Measurements from ENCODE around the gene FEM1B.

Gene FEM1B

DNA sequence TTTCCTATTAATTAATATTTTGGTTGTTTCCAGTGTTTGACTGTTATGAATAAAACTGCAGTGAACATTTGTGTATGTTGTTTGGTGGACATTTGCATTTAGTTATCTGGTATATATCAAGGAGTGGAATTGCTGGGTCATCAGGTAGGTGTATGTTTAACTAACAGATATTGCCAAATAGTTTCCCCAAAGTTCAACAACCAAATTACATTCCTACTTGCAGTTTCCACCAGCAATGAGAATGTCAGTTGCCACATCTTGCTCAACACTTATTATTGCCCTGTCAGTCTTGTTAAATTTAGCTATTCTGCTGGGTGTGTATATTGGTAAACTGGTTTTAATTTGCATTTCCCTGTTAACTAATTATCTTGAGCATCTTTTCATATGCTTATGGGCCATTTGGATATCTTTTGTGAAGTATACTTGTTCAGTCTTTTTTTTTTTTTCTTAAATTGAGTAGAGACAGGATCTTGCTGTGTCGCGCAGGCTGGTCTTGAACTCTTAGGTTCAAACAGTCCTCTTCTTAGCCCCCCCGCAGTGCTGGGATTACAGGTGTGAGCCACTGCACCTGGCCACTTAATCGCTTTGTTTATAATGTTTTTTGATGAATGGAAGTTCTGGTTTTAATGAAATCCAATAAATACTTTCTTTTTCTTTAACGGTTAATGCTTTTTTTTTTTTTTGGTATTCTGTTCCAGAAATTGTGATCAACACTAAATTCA lies 7.9 kb downstream of the FEM1B start:
- no peak for DNase-seq (ENCODE audit: low spot score)

DNA sequence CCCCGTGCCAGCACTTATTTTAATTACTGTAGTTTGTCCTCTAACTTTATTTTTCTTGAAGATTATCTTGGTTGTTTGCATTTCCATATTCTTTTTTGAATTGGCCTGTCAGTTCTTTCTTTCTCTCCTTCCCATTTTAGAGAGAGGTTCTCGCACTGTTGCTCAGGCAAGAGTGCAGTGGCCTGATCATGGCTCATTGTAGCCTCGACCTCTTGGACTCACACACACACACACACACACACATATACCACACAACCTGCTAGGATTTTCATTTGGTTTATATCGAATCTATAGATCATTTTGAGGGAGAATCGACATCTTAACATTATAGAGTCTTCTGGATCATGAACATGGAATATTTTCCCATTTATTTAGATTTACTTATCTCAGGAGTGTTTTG lies 8.7 kb downstream of the FEM1B start:
- no peak for DNase-seq (ENCODE audit: low spot score)

DNA sequence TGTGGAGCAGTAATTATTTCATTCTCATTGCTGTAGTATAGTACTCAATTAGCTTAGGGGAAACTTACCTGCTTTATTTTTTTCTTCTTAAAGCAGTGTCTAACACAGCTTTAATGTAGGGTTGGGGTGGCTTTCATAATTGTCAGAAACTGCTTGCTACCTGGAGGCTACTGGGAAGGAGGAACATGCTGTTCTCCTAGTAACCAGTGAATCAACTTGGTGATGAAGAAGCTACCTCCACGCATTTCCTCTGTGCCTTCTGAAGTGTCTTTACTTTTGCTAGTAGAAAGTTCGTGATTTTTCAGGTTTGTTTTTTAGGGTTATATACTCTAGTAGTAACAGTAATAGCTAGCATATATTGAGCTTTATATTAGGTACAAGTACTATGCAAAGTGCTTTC lies 11.5 kb downstream of the FEM1B start:
- DNase-seq (ENCODE audit: low spot score): no peak

DNA sequence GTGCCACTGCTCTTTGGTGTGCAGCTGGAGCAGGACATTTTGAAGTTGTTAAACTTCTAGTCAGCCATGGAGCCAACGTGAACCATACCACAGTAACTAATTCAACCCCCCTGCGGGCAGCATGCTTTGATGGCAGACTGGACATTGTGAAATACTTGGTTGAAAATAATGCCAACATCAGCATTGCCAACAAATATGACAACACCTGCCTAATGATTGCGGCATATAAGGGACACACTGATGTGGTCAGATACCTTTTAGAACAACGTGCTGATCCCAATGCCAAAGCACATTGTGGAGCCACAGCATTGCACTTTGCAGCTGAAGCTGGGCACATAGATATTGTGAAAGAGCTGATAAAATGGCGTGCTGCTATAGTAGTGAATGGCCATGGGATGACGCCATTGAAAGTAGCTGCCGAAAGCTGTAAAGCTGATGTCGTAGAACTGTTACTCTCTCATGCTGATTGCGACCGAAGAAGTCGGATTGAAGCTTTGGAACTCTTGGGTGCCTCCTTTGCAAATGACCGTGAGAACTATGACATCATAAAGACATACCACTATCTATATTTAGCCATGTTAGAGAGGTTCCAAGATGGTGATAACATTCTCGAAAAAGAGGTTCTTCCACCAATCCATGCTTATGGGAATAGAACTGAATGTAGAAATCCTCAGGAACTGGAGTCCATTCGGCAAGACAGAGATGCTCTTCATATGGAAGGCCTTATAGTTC lies 12.2 kb downstream of the FEM1B start:
- DNase-seq (ENCODE audit: low spot score): no peak

DNA sequence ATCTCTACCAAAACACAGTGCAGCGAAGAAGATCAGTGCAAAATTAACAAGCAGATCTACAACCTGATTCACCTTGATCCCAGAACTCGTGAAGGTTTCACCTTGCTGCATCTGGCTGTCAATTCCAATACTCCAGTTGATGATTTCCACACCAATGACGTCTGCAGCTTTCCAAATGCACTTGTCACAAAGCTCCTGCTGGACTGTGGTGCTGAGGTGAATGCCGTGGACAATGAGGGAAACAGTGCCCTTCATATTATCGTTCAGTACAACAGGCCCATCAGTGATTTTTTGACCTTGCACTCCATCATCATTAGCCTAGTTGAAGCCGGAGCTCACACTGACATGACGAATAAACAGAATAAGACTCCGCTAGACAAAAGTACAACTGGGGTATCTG lies 13.2 kb downstream of the FEM1B start:
- DNase-seq (ENCODE audit: low spot score): no peak

DNA sequence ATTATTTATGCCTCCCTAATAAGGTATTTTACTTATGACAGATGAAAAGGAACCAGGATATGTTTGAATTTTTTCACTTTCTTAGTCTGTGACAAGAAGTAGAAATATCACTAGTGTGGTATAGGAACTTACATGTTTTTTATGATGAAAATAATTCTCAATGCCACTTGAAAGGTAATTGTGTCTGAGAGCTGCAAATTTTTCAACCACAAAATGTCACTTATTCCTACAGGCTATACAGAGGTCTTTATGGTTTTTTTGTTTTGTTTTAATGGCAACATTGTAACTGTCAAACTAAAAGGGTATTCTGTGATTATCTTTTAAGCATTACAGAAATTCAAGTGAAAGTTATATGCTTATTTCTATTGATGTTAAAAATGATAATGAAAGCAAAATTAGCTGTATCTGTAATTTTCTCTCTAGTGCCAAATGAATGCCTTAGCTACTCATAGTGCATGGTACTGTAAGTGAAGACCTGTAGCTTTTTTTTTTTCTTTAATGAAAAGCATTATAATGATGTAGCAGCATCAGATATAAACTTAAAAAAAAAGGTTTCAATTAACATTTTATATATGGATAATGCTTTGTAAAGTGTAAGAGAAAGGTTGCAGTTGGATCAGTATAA lies 14.7 kb downstream of the FEM1B start:
- no peak for DNase-seq (ENCODE audit: low spot score)

DNA sequence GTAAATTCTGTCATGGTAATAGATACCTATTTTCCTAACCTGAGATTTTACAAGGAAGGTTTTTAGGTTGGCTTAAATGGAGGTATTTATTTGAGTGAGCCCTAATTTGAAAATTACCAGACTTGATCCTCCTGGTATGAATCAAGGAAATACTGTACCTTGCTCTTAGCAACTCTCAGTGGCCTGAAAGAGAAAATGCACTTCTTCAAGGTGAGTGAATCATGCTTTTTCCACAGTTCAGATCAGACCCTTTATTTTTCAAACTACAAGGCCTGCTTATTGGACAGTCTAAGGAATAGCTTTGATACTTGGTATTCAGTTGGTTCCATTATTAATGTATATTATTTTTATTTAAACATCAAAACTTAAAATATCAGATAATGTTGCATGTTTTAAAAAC lies 15.4 kb downstream of the FEM1B start:
- DNase-seq (ENCODE audit: low spot score): no peak

DNA sequence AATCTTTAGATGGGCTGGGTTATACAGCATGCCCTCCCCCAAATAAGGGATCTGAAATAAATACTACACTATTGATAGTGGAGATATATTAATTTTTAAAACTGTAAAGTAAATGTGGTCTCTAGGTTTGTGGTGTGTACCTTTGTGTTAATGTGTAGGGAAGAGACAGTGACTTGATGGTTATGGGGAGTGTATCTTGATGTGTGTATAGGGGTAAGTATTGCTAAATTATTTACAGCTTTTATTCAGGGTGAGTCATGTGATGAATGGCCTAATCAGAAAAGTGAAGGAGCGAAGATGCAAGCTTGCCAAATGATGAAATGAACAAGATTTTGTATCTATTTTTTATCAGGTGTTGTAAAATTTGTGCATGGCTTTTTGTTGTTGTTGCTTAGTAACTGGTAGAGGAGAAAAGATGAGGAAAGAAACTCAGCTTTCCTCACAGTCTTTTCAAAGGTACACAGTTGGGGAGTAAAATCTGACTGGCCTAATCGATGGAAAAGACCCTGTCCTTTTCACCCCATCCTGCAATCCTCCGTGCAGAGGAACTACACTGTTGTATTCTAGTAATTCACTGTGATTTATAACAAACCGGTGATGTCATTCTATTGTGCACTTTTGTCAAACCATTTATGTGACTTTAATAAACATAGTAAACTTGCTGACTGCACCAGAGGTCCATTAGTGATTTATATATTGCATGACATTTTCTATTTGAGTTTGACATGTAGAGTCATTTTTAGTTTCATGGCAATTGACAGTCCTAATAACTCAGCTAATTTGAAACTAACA lies 17.7 kb downstream of the FEM1B start:
- DNase-seq (ENCODE audit: low spot score): no peak

DNA sequence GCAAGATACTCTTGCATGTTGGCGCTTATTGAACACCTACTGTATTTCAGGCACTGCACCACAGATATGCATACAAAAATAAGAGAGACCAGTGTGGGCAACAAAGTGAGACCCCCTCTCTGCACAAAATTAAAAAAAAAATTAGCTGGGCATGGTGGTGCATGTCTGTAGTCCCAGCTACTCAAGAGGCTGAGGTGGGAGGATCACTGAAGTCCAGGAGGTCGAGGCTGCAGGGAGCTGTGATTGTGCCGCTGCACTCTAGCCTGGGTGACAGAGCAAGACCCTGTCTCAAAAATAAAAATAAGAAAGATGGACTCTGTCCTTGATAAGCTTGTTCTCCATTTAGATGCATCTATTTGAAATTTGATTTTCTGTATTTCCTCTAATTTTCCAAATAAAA lies 20.8 kb downstream of the FEM1B start:
- DNase-seq (ENCODE audit: low spot score): no peak

DNA sequence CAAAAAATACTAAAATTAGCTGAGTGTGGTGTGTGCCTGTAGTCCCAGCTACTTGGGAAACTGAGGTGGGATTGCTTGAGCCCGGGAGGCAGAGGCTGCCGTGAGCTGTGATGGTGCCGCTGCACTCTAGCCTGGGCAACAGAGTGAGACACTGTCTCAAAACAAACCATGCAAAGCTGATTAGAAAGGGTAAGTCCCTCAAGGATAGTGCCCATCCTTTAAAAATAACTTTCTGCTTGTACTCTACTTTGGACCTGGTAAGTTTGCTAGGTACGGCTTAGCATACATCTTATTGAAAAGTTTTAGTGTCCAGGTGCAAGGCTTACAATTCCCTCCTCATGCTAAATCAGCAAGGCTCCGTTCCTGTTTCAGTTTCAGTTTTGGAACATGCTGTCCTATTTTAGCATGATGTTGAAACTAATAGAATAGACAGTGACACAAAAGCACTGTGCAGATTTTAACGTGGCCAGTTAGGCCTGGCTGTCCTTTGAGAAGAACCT lies 21.4 kb downstream of the FEM1B start:
- DNase-seq (ENCODE audit: low spot score): peak; percentile 7

DNA sequence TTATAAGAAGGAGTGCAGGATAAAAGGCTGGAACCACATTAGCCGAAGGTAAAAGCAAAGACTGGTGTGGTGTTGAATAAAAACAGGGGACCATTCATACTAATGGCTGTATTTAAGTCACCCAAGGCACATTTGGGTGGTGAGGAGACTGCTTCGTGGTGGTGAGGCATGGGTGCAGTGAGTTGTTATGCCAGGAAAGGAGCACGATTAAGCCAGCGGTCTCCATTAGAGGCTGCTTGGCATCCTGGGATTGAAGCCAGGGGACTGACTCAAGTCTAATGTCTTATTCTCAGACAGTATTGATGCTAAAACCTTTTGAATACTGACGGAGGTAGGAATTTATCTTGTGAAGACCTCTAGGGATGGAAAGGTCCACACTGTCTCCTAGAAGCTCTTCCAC lies 21.9 kb downstream of the FEM1B start:
- no peak for DNase-seq (ENCODE audit: low spot score)

DNA sequence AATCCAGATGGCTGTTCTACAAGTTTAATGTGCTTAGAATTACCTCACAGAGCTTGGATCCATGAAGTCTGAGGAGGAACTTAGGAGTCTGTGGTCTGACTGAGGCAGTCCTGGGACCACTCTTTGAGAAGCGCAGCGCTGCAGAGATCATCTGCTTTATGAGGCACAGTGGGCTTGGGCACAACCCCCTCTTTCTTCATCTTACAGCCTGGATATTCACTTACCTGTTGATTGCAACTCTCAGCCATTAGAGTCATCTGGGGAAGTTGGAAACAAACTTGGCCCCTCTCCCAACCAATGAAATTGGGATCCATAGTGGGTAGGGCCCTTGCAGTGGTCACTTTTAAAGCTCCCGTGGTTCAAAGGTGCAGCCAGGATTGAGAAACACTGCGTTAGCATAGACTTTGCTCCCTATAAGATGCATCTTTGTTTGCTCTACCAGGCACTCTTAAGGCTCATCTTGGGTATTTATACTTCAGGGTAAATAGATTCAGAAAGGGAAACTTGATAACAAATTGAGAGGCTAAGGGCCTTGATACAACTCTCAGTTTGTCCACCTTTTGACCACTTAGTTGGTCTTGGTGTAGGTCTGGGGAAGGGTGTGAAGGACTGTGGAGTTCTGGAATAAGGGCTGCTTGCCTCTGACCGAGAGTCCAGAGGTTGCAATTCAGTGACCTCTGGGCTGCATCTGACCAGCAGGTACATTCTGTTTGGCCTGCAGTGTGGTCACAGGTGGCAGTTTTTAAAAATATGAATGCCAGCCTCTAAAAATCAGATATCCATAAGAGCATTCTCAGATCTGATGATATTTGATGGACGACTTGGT lies 22.8 kb downstream of the FEM1B start:
- peak; percentile 55 for DNase-seq (ENCODE audit: low spot score)

DNA sequence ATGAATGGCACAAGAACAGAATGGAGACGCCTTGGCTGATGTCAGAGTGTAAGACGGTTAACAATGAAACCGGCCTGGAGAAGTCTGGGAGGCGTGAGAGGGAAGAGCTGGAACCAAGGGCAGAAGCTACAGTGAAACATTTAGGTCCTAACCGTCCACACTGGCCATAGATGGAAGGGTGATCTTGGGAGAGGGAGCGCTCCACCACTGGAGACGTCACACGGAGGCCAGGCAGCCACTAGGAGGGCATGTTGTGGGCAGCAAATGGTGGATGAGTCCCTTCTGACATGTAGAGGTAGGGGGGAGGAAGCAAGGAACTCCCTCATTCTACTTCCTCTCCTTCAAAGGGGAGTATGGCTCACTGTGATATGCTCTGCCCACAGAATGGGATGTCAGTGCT lies 23.8 kb downstream of the FEM1B start:
- no peak for DNase-seq (ENCODE audit: low spot score)

DNA sequence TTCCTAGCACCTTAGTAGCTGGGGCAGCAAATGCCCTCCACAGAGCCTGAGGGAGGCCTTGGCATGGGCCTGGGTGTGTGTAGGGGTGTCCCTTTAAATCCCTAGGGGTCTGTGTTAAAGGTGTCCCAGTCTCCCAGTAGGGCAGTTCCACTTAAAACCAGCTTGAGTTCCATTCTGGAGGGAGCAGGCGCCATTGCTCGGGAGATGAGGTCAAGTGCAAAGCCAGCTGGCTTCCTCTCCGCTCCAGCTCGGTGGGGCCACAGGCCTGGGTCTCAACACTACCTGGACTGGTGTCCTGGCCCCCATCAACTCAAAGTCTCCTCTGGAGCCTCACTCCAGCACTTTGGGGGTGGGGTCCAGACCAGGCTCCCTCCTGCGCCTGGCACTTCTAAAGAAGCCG lies 25.2 kb downstream of the FEM1B start:
- no peak for DNase-seq (ENCODE audit: low spot score)

DNA sequence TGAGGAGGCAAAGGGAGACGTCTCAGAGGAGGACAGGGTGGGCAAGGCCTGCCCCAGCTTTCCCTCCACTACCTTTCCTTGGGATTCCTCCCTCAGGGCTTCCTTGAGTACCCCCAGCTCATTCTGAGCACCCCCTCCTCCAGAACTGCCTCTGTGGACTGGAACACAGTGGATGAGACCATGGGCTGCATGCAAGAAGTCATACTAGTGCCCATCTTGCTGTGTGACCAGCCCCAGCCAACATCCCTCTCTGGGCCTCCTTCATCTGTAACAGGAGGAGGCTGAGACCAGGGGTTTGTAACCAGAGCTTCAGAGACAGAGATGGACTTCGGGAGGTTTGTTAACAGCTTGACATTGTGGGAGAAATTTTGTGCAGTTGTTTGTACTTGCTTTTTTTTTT lies 25.6 kb downstream of the FEM1B start:
- DNase-seq (ENCODE audit: low spot score): no peak

DNA sequence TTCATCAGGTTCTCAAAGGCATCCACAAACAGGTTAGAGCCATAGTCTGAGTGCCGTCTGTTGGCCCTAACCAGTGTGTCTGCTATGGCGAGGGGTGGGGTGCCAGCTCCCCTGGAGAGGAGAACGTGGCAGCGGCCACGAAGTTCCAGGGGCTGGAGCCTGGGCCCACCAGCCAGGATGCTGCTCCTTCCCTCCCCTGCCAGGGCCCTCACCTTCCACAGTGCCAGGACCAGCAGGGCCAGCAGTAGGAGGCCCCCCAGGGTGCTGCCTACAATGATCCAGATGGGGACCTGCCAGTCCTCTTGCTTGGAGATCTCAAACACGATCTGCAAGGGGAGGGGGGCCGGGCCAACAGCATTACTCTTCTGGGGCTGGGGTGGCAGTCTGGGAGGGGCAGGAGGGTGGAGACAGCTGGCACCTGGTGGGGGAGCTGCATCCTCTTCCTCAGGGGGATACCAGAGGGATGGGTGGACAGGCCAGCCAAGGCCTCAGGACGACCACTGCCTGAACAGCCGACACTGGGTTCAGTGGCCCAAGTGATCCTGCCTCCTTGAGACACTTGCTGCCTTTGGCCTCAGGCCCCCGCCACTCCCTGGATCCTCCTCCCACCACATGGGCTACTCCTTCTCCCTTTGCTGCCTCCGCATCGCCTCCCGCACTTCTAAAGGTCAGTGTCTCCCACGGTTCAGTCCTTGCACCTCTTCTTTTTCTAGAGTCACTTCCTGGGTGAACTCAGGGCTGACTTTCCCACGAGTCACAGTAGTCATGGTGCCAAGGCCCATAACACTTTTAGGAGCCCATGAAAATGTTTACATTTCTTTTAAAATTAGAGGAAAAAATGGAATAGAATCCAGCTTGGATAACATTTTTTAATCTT lies 26.3 kb downstream of the FEM1B start:
- peak; percentile 1 for DNase-seq (ENCODE audit: low spot score)

DNA sequence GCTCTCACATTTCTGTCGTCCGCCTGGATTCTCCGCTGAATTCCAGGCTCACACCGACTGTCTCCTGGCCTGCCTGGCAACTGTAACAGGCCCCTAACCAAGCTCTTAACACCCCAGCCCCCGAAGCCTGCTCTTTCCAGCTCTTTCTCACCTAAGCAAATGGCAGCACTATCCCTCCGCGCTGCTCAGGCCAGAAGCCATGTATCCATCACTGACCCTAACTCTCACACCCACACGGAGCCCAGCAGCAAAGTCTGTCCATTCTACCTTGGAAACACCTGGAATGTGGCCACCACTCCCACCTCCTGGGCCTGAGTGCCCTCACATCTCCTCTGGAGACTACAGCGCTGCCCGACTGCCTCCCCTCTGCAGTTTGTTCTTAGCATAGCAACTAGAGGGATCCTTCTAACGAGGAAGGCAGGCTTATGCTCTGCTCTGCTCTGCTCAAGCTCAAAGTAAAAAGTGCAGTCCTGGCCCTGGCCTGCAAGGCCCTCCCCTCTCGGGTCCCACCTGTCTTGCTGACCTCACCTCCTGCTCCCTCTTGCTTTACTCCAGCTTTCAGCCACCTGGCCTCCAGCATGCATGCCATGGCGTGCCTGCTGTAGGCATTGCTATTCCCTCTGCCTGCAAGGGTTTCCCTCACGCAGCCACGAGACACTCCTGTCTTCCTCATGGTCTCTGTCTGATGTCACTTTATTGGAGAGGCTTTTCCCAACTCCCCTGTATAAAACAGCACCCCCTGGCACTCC lies 27.2 kb downstream of the FEM1B start:
- peak; percentile 26 for DNase-seq (ENCODE audit: low spot score)

DNA sequence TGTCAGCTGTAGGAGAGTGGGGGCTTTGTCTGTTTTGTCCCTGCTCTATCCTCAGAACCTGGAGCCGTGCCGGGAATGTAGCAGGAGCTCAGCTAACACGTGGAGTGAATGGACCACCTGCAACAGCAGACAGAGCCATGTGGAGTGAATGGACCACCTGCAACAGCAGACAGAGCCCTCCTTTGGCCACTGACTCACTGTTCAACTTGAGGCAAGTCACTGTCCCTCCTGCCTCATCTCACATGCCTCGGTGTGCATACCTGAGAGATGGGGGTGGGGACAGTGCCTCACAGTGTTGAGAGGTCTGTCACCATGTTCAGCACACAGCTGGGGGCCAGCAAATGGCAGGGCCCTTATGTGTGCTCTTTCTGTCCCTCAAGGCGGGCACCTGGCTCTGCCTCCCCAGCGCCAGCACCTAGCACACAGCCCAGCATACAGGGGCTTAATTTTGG lies 27.9 kb downstream of the FEM1B start:
- DNase-seq (ENCODE audit: low spot score): peak; percentile 5

DNA sequence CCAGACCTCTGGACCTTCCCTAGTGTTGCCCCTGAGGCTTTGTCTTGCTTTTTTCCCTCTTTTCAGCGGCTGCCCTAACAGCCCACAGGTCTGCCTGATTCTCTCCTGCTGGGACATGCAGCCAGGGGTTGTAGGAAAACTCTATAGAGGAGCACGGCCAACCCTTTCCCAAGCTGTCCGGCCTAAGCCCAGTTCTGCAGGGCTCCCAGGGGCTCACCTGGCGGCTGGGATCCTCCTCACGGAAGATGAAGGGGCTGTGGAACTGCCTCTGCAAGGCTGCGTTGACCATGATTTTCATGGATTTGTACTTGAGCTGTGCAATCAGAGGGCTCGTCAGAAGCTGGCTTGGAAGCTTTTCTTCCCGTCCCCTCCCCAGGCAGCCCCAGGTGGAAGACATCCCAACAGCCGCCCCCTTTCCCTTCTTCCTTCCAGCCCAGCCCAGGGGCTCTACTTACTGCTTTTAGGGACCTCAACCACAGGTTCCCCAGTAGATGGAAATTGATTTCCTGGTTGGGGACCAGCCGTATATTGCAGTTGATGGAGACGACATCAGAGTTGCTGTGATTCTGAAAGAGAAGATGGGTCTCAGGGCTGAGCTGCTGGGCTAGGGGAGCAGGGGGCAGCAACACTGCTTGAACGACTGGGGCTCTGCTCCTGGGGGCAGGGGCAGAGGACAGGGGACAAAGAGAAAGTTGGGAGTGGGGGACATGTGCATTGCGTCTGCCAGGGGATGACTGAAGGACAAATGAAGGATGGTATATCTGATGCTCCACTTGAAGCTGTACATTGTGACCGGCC lies 29.8 kb downstream of the FEM1B start:
- DNase-seq (ENCODE audit: low spot score): peak; percentile 4

Measured in HuH-7 (cell line).